DMS79 (cell line): ENCODE results near the gene ALOX5.
"Not testable (repeated sequence)": the region's sequence is repeated elsewhere in the genome, so short reads cannot be mapped to it uniquely, and the experiment has no call there.

Source experiments
- DNase-seq: peaks from one replicate; lab custom pipeline; 2025; lab: John Stamatoyannopoulos, UW

The ALOX5 gene

GRCh38 chr10:45373576-45374349 lies at the start of gene ALOX5:
TSS of gene ALOX5 (plus strand) at chr10:45374216. CDS start at chr10:45374280, 64 bp downstream.
- no peak for DNase-seq

DNA sequence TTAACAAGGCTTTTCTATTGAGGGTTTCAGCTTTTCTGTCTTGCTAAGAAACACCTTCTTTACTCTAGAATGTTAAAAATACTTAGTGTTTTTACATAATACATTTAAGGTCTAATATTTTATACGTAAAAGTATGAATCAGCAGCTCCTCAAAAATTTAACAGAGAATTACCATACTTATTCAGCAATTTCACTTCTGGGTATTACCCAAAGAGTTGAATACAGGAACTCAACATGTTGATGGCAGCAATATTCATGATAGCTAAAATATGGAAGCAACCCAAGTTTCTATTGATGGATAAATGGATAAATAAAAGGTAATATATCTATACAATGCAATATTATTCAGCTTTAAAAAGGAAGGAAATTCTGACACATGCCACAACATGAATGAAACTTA lies 48.9 kb upstream of the ALOX5 start:
- no peak for DNase-seq

DNA sequence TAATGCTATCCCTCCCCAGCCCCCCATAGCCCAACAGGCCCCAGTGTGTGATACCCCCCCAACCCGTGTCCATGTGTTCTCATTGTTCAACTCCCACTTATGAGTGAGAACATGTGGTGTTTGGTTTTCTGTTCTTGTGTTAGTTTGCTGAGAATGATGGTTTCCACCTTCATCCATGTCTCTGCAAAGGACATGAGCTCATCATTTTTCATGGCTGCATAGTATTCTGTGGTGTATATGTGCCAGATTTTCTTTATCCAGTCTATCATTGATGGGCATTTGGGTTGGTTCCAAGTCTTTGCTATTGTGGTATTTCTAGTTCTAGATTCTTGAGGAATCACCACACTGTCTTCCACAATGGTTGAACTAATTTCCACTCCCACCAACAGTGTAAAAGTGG lies 47.2 kb upstream of the ALOX5 start:
- DNase-seq = not testable (repeated sequence)

GRCh38 chr10:45331824-45332223 lies 42.2 kb upstream of the ALOX5 start:
- DNase-seq = not testable (repeated sequence)

DNA sequence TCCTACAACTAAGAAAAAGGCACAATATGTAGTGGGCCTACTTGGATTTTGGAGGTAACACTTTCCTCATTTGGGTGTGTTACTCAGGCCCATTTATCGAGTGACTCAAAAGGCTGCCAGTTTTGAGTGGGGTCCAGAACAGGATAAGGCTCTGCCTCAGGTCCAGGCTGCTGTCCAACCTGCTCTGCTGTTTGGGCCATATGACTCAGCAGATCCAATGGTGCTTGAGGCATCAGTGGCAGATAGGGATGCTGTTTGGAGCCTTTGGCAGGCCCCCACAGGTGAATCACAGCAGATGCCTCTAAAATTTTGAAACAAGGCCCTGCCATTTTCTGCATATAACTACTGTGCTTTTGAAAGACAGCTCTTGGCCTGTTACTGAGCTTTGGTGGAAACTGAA lies 34.1 kb upstream of the ALOX5 start:
- no peak for DNase-seq

DNA sequence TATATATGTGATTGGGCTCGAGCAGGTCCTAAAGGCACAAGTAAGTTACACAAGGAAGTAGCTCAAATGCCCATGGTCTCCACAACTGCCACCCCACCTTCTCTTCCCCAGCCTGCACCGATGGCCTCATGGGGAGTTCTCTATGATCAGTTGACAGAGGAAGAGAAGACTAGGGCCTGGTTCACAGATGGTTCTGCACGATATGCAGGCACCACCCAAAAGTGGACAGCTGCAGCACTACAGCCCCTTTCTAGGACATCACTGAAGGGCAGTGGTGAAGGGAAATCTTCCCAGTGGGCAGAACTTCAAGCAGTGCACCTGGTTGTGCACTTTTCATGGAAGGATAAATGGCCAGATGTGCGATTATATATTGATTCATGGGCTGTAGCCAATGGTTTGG lies 33.6 kb upstream of the ALOX5 start:
- not testable (repeated sequence) for DNase-seq

DNA sequence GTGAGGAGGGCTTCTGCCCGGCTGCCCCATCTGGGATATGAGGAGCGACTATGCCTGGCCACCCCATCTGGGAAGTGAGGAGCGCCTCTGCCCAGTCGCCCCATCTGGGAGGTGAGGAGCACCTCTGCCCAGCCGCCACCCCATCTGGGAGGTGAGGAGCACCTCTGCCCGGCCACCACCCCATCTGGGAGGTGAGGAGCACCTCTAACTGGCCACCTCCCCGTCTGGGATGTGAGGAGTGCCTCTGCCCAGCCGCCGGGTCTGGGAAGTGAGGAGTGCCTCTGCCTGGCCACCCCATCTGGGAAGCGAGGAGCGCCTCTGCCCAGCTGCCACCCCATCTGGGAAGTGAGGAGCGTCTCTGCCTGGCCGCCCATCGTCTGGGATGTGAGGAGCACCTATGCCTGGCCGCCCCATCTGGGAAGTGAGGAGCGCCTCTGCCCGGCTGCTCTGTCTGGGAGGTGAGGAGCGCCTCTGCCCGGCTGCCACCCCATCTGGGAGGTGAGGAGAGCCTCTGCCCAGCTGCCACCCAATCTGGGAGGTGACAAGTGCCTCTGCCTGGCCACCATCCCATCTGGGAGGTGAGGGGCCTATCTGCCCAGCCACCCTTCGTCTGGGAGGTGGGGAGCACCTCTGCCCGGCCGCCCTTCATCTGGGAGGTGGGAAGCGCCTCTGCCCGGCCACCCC lies 27.2 kb upstream of the ALOX5 start:
- DNase-seq = not testable (repeated sequence)

DNA sequence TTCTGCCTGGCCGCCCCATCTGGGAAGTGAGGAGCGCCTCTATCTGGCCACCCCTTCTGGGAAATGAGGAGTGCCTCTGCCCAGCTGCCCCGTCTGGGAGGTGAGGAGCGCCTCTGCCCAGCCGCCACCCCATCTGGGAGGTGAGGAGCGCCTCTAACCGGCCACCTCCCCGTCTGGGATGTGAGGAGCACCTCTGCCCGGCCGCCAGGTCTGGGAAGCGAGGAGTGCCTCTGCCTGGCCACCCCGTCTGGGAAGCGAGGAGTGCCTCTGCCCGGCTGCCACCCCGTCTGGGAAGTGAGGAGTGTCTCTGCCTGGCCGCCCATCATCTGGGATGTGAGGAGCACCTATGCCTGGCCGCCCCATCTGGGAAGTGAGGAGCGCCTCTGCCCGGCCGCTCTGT lies 26.6 kb upstream of the ALOX5 start:
- not testable (repeated sequence) for DNase-seq

DNA sequence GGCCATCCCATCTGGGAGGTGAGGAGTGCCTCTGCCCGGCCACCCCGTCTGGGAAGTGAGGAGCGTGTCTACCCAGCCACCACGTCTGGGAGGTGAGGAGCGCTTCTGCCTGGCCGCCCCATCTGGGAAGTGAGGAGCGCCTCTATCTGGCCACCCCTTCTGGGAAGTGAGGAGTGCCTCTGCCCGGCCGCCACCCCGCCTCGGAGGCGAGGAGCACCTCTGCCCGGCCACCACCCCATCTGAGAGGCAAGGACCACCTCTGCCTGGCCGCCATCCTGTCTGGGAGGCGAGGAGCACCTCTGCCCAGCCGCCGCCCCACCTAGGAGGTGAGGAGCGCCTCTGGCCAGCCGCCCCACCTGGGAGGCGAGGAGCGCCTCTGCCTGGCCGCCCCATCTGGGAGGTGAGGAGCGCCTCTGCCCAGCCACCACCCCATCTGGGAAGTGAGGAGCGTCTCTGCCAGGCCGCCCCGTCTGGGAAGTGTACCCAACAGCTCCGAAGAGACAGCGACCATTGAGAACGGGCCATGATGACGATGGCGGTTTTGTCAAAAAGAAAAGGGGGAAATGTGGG lies 25.7 kb upstream of the ALOX5 start:
- not testable (repeated sequence) for DNase-seq

DNA sequence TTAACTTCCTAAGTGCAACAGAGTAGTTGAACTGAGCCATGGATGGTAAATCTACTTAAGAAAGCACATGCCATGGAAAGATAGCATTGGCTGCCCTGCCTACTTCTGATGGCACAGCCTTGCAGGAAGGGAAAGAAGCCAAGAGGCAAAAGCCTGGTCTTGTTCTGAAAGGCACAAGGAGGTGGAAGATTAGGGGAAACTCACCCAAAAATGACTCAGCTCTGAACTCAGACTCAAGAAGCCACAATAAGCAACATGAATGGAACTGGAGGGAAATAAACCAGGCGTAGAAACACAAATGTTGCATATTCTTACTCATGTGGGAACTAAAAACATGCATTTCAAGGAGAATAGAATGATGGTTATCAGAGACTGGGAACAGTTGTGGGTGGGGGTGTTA lies 20.8 kb upstream of the ALOX5 start:
- DNase-seq = peak; percentile 37

GRCh38 chr10:45354261-45354660 lies 19.8 kb upstream of the ALOX5 start:
- DNase-seq = no peak

GRCh38 chr10:45355494-45355893 lies 18.5 kb upstream of the ALOX5 start:
- no peak for DNase-seq

- not testable (repeated sequence) for DNase-seq
Observed at GRCh38 chr10:45358961-45359360, 15.1 kb upstream of the ALOX5 start.

DNA sequence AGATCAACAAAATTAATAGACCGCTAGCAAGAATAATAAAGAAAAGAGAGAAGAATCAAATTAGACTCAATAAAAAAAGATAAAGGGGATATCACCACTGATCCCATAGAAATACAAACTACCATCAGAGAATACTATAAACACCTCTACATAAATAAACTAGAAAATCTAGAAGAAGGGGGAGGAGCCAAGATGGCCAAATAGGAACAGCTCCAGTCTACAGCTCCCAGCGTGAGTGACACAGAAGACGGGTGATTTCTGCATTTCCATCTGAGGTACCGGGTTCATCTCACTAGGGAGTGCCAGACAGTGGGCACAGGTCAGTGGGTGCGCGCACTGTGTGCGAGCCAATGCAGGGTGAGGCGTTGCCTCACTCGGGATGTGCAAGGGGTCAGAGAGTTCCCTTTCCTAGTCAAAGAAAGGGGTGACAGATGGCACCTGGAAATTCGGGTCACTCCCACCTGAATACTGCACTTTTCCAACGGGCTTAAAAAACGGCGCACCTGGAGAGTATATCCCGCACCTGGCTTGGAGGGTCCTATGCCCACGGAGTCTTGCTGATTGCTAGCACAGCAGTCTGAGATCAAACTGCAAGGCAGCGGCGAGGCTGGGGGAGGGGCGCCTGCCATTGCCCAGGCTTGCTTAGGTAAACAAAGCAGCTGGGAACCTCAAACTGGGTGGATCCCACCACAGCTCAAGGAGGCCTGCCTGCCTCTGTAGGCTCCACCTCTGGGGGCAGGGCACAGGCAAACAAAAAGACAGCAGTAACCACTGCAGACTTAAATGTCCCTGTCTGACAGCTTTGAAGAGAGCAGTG lies 11.8 kb upstream of the ALOX5 start:
- DNase-seq = not testable (repeated sequence)

- not testable (repeated sequence) for DNase-seq
Observed at GRCh38 chr10:45367643-45368042, 6.4 kb upstream of the ALOX5 start.

GRCh38 chr10:45368181-45368580 lies 5.8 kb upstream of the ALOX5 start:
- no peak for DNase-seq

DNA sequence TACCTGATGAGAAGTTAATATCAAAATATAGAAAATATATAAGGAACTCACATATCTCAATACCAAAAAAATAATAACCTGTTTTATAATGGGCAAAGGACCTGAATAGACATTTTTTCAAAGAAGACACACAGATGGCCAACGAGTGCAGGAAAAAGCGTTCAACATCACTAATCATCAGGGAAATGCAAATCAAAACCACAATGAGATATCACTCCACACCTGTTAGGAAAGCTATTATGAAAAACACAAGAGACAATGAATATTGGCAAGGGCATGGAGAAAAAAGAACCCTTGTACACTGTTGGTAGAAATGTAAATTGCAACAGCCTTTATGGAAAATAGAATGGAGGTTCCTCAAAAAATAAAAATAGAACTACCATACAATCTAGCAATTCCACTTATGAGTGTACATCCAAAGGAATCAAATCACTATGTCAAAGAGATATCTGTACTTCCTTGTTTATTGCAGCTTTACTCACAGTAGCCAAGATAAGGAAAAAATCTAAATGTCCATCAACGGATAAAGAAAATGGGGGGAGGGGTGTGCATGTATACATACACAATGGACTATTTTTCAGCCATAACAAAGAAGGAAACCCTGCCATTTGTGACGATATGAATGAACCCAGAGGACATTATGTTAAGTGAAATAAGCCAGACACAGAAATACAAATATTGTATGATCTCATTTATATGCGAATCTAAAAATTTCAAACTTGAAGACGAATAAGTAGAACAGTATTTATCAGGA lies 3.6 kb upstream of the ALOX5 start:
- DNase-seq = no peak

DNA sequence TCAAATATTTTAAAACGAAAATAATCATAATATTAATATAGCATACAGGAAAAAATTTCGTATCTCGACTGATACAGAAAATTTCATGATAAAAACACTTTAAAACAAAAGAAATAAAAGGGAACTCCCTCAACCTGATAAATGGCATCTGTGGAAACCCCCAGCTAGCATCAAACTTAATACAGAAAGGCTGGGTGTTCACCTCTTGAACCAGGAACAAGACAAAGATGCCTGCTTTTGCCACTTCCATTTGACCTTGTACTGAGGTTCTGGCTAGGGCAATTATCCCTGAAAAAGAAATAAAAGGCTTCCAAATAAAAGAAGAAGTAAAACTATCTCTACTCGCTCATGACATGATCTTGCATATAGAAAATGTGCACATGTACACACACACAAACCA lies 2.5 kb upstream of the ALOX5 start:
- no peak for DNase-seq

DNA sequence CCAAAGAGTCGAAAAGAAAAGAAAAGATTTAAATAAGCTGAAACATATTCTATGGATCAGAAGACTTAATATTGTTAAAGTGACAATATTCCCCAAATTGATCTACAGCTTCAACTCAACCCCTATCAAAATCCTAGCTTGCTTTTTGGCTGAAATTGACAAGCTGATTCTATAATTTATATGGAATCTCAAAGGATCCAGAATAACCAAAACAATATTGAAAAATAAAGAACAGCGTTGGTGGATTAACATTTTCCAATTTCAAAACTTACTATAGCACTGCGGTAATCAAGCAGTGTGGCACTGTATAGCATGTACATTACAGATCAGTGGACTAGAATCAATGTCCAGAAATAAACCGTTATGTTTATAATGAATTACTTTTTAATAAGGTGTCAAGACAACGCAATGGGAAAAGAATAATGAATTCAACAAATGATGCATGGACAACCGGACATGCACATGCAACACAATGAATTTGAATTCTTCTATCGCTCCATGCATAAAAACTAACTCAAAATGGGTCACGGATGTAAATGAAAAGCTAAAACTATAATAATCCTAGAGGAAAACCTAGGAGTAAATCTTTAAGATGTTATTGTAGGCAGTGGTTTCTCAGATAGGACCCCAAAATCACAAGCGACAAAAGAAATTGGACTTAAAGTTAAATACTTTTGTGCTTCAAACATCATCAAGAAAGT lies 1.6 kb upstream of the ALOX5 start:
- DNase-seq = no peak

DNA sequence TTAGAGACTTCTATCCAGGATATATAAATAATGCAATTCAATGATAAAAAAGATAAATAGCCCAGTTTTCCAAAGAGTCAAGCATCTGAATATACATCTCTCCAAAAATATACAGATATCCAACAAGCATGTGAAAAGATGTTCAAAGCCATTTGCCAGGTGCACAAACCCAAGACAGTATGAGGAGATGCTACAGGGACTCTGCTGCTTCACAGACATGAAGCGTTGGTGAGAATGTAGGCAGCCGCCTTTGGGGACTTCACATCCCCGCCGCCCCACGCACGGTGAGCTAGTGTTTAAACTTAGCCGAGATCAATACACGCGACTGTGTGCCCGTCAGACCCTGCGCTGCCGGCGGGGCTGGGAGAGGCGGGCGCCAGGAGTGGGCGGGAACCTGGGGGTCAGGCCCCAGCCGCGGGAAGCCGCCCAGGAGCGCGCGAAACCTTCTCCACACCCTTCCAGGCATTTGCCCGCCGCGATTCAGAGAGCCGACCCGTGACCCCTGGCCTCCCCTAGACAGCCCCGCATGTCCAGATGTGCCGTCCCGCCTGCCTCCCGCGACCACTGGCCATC lies 927 bp upstream of the ALOX5 start:
- DNase-seq = no peak
